Measurements from ENCODE around the gene LRIG1. TPM values are rescaled to one million over a fixed set of nuclear protein-coding genes. Genes with fewer than 3 reads are reported as not detected.
A peak's percentile ranks its signal among the peaks of the same experiment; 100 is the strongest.

Gene LRIG1
- total and polyA plus RNA-seq, 2 experiments from 2014 or later: 8.2 to 13.3 TPM

DNA sequence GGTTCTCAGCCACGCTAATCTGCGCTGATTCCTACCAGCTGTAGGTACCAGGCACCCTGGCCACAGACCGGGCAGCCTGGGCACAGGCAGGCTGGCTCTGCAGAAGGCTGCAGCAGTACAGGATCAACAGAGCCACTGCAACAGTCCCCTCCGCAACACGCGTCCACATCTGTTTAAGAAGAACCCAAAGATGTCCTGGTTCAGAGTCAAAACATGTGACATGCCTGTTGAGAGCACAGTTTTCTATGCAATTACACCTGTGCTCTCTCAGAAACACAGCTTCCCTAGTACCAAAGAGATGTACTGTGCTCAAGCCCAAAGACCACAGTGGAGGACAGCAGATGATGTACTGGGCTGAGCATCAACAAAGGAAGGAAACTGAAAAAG lies 18.8 kb downstream of the LRIG1 start:
- whole genome bisulfite sequencing (ENCODE audit: low lambda C conversion rate, missing lambda C conversion rate): 70% methylated on average over 6 of the region's 6 CpGs

GRCh38 chr3:66481071-66482017 lies 19.5 kb downstream of the LRIG1 start:
- Histone ChIP-seq H3K27ac (peak overlapping the region; percentile 5), H3K4me2 (peak overlapping the region; percentile 49), H2AFZ (no peak overlapping the region), H3K4me3 (no peak overlapping the region), H3K4me1 (ENCODE audit: insufficient read depth) (peaks cover 52% of the 10 kb centered on the region), H3K36me3 (replicated peaks; ENCODE audit: insufficient read depth, low read depth) (no peaks in the 10 kb centered on the region), H4K20me1 (ENCODE audit: insufficient read depth, poor library complexity, severe bottlenecking) (no peaks in the 10 kb centered on the region), H3K9me2 (replicated peaks; ENCODE audit: insufficient read depth) (no peaks in the 10 kb centered on the region), H3K9me3 (ENCODE audit: low read depth) (no peaks in the 10 kb centered on the region), H3K79me2 (peaks cover 53% of the 10 kb centered on the region), H3K27me3 (no peaks in the 10 kb centered on the region)
- no peak for DNase-seq (ENCODE audit: low spot score)
- no peak for TF ChIP-seq EZH2phosphoT487 (IDR thresholded peaks at IDR 0.05; ENCODE audit: low read depth, severe bottlenecking, unreplicated experiment)
- TF ChIP-seq, protein P1, sequence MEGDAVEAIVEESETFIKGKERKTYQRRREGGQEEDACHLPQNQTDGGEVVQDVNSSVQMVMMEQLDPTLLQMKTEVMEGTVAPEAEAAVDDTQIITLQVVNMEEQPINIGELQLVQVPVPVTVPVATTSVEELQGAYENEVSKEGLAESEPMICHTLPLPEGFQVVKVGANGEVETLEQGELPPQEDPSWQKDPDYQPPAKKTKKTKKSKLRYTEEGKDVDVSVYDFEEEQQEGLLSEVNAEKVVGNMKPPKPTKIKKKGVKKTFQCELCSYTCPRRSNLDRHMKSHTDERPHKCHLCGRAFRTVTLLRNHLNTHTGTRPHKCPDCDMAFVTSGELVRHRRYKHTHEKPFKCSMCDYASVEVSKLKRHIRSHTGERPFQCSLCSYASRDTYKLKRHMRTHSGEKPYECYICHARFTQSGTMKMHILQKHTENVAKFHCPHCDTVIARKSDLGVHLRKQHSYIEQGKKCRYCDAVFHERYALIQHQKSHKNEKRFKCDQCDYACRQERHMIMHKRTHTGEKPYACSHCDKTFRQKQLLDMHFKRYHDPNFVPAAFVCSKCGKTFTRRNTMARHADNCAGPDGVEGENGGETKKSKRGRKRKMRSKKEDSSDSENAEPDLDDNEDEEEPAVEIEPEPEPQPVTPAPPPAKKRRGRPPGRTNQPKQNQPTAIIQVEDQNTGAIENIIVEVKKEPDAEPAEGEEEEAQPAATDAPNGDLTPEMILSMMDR (IDR thresholded peaks at IDR 0.05; ENCODE audit: poor library complexity): no peak
- TF ChIP-seq EZH2 (IDR thresholded peaks at IDR 0.05; ENCODE audit: borderline replicate concordance): no peak
- 45% methylated on average over 13 of the region's 13 CpGs for WGBS (ENCODE audit: low lambda C conversion rate, missing lambda C conversion rate)

More for the DNA sequence above, 18.8 kb downstream of the LRIG1 start:
- Histone ChIP-seq H3K9me3 (ENCODE audit: low read depth) (no peaks in the 10 kb centered on the region), H3K79me2 (peaks cover 54% of the 10 kb centered on the region), H4K20me1 (ENCODE audit: insufficient read depth, poor library complexity, severe bottlenecking) (no peaks in the 10 kb centered on the region), H3K36me3 (replicated peaks; ENCODE audit: insufficient read depth, low read depth) (no peaks in the 10 kb centered on the region), H3K9me2 (replicated peaks; ENCODE audit: insufficient read depth) (no peaks in the 10 kb centered on the region), H2AFZ (no peak overlapping the region), H3K4me1 (ENCODE audit: insufficient read depth) (peaks cover 50% of the 10 kb centered on the region), H3K27me3 (no peaks in the 10 kb centered on the region), H3K4me3 (no peak overlapping the region), H3K4me2 (peak overlapping the region; percentile 49), H3K27ac (peak overlapping the region; percentile 5)
- TF ChIP-seq EZH2phosphoT487 (IDR thresholded peaks at IDR 0.05; ENCODE audit: low read depth, severe bottlenecking, unreplicated experiment) (no peak), EZH2 (IDR thresholded peaks at IDR 0.05; ENCODE audit: borderline replicate concordance) (no peak)
- TF ChIP-seq, protein P1 (IDR thresholded peaks at IDR 0.05; ENCODE audit: poor library complexity): no peak
- no peak for DNase-seq (ENCODE audit: low spot score)

- Histone ChIP-seq H3K79me2 (peaks cover 51% of the 10 kb centered on the region), H3K27ac (no peak overlapping the region), H3K4me1 (ENCODE audit: insufficient read depth) (peaks cover 55% of the 10 kb centered on the region), H3K4me3 (no peak overlapping the region), H3K36me3 (replicated peaks; ENCODE audit: insufficient read depth, low read depth) (no peaks in the 10 kb centered on the region), H3K9me2 (replicated peaks; ENCODE audit: insufficient read depth) (no peaks in the 10 kb centered on the region), H3K27me3 (no peaks in the 10 kb centered on the region), H4K20me1 (ENCODE audit: insufficient read depth, poor library complexity, severe bottlenecking) (no peaks in the 10 kb centered on the region), H3K4me2 (peak overlapping the region; percentile 49), H2AFZ (no peak overlapping the region), H3K9me3 (ENCODE audit: low read depth) (no peaks in the 10 kb centered on the region)
- TF ChIP-seq EZH2 (IDR thresholded peaks at IDR 0.05; ENCODE audit: borderline replicate concordance) (no peak), EZH2phosphoT487 (IDR thresholded peaks at IDR 0.05; ENCODE audit: low read depth, severe bottlenecking, unreplicated experiment) (no peak)
- TF ChIP-seq, protein P1 (IDR thresholded peaks at IDR 0.05; ENCODE audit: poor library complexity): no peak
- DNase-seq (ENCODE audit: low spot score): no peak
- whole genome bisulfite sequencing (ENCODE audit: low lambda C conversion rate, missing lambda C conversion rate): 78% methylated on average over 2 of the region's 2 CpGs
Observed at GRCh38 chr3:66480666-66481065, 20.2 kb downstream of the LRIG1 start.
